Measurements from ENCODE around the gene CAMK2N2. TPM values are rescaled to one million over a fixed set of nuclear protein-coding genes. Genes with fewer than 3 reads are reported as not detected.

CAMK2N2 gene
- polyA plus RNA-seq, 1 donor (not counting 4 experiments of a cell fraction or from before 2014, with no cell fraction given), result 0.18 TPM

- Histone ChIP-seq H3K4me1 (ENCODE audit: control insufficient read depth, extremely low read depth, insufficient read depth, low read length) (no peaks in the 10 kb centered on the region), H3K27ac (ENCODE audit: control insufficient read depth, insufficient read depth, low read length) (no peak overlapping the region), H3K9me1 (ENCODE audit: control insufficient read depth, extremely low read depth, insufficient read depth, low read length) (no peaks in the 10 kb centered on the region), H4K20me1 (ENCODE audit: control insufficient read depth, extremely low read depth, insufficient read depth, low read length) (no peaks in the 10 kb centered on the region), H2AFZ (ENCODE audit: control insufficient read depth, low read length) (no peak overlapping the region), H3K36me3 (ENCODE audit: control insufficient read depth in 2 of 2, extremely low read depth in 1 of 2, insufficient read depth in 2 of 2, low read length in 2 of 2) (peaks cover 24 to 25% of the 10 kb centered on the region in 2 experiments), H3K4me2 (ENCODE audit: control insufficient read depth, extremely low read depth, insufficient read depth, low read depth, low read length) (no peak overlapping the region), H3K9me3 (ENCODE audit: control insufficient read depth, low read depth, low read length) (no peaks in the 10 kb centered on the region), H3K27me3 (ENCODE audit: control insufficient read depth, extremely low read depth, insufficient read depth, low read length) (no peaks in the 10 kb centered on the region), H3K79me2 (ENCODE audit: control insufficient read depth, insufficient read depth, low read length) (peaks cover 5% of the 10 kb centered on the region), H3K9ac (ENCODE audit: control insufficient read depth, extremely low read depth, insufficient read depth, low read length) (no peak overlapping the region), H3K4me3 (ENCODE audit: control insufficient read depth in 2 of 3, extremely low read depth in 1 of 3, insufficient read depth in 2 of 3, low read depth in 1 of 3, low read length in 3 of 3) (no peak overlapping the region)
- no peak for TF ChIP-seq CTCF (optimal IDR thresholded peaks at IDR 0.05 in 1 of 3, IDR thresholded peaks at IDR 0.05 in 1 of 3, conservative IDR thresholded peaks at IDR 0.05 in 1 of 3; ENCODE audit: extremely low read depth in 1 of 3, insufficient read depth in 2 of 3, low read length in 3 of 3)
- no peak for TF ChIP-seq EZH2 (IDR thresholded peaks at IDR 0.05; ENCODE audit: low read length)
- no peak for DNase-seq (ENCODE audit: low read depth, low spot score)
- dilution Hi-C loops (cut with MboI; ENCODE audit: extremely low pct_ligation_motif_present, low sequenced_read_pairs), result no loop called here
- FAIRE-seq, result no peak
Measured at GRCh38 chr3:184241141-184241446, 20.3 kb downstream of the CAMK2N2 start.

- peak; percentile 63 for FAIRE-seq
- no peak for DNase-seq (ENCODE audit: low read depth, low spot score)
Measured at GRCh38 chr3:184240384-184241140, 20.8 kb downstream of the CAMK2N2 start.

More at GRCh38 chr3:184240384-184241140, 20.8 kb downstream of the CAMK2N2 start:
- Histone ChIP-seq H3K4me2 (ENCODE audit: control insufficient read depth, extremely low read depth, insufficient read depth, low read depth, low read length) (no peak overlapping the region), H3K27me3 (ENCODE audit: control insufficient read depth, extremely low read depth, insufficient read depth, low read length) (no peaks in the 10 kb centered on the region), H2AFZ (ENCODE audit: control insufficient read depth, low read length) (no peak overlapping the region), H4K20me1 (ENCODE audit: control insufficient read depth, extremely low read depth, insufficient read depth, low read length) (no peaks in the 10 kb centered on the region), H3K79me2 (ENCODE audit: control insufficient read depth, insufficient read depth, low read length) (peaks cover 2% of the 10 kb centered on the region), H3K27ac (ENCODE audit: control insufficient read depth, insufficient read depth, low read length) (no peak overlapping the region), H3K9me3 (ENCODE audit: control insufficient read depth, low read depth, low read length) (no peaks in the 10 kb centered on the region), H3K9me1 (ENCODE audit: control insufficient read depth, extremely low read depth, insufficient read depth, low read length) (no peaks in the 10 kb centered on the region), H3K4me3 (ENCODE audit: control insufficient read depth in 2 of 3, extremely low read depth in 1 of 3, insufficient read depth in 2 of 3, low read depth in 1 of 3, low read length in 3 of 3) (no peak overlapping the region), H3K4me1 (ENCODE audit: control insufficient read depth, extremely low read depth, insufficient read depth, low read length) (no peaks in the 10 kb centered on the region), H3K9ac (ENCODE audit: control insufficient read depth, extremely low read depth, insufficient read depth, low read length) (no peak overlapping the region), H3K36me3 (ENCODE audit: control insufficient read depth in 2 of 2, extremely low read depth in 1 of 2, insufficient read depth in 2 of 2, low read length in 2 of 2) (peaks cover 24% of the 10 kb centered on the region in 2 experiments)
- TF ChIP-seq EZH2 (IDR thresholded peaks at IDR 0.05; ENCODE audit: low read length) (no peak), CTCF (optimal IDR thresholded peaks at IDR 0.05 in 1 of 3, IDR thresholded peaks at IDR 0.05 in 1 of 3, conservative IDR thresholded peaks at IDR 0.05 in 1 of 3; ENCODE audit: extremely low read depth in 1 of 3, insufficient read depth in 2 of 3, low read length in 3 of 3) (no peak)
- dilution Hi-C loops (cut with MboI; ENCODE audit: extremely low pct_ligation_motif_present, low sequenced_read_pairs), result no loop called here

Data from keratinocyte (primary cell).